Epithelial cell of proximal tubule (primary cell): Measurements from ENCODE around the gene ETV7. TPM values are rescaled to one million over a fixed set of nuclear protein-coding genes. Genes with fewer than 3 reads are reported as not detected.

Experiments used
- DNase-seq: peaks from one replicate; pipeline ENCODE4 v3.0.0-alpha.2; 2011; ENCODE audit warnings: low read depth
- H3K4me3 ChIP-seq: 2 replicates; pipeline ENCODE4 v1.5.1; 2011; ENCODE audit warnings: low read depth, mild to moderate bottlenecking, low read length
- total RNA-seq: library from RNA; depleted of rRNA; stranded (reverse); fragments of >200 nt; gene quantifications from 2 replicates; pipeline ENCODE4 v1.2.3, GENCODE V29; 2015
- TF ChIP-seq, protein P1 (sequence below): conservative IDR thresholded peaks from 2 replicates; pipeline ENCODE4 v1.5.1; 2012; ENCODE audit warnings: low read depth, mild to moderate bottlenecking, low read length

Gene ETV7
- 0.87 and 3.2 TPM in 2 replicates for total RNA-seq

DNA sequence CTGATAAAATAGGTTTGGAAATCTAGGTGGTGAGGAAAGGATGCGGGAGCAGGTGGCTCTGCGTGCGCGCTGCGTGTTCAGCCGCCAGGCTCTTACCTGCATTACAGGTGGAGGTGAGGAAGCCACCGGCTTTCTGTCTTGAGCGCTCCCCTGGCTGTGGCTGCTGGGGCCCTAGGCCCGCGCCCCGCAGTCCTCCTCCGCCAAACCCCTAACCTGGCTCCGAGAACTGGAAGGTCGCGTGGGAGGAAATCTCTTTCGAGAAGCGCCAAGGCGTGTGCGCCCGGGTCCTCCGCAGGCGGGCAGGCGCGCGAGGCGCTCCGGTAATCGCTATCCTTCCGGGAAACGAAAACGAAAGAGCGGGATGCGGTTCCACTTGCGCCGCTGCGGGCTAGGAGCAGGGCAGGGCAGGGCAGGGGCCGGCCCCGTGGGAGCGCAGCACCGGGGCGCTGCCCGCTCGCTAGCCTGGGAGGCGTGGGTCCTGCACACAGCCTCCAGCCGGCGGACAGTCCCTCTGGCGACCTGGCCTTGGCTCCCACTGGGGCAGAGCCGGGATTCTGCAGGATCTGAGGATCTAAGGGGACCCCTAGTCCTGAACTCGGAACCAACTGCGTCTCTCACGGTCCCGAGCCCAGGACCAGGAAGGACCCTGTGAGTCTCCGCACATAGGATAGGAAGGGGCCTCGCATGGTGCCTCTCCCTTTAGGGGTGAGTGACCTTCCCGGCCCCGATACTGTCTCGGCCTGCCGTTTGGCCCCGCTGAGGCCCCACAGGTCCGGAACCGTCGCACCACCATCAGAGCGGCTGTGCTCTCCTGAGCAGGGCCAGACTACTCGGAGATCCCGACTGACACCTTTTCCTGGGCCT lies at the start of gene ETV7:
TSS of gene ETV7 (minus strand) at position 230 of the 864 bp plus-strand sequence. CDS start at position 102, 128 bp downstream.
- no peak for DNase-seq
- H3K4me3 ChIP-seq = peak within 1 kb of the TSS; percentile 80
- TF ChIP-seq, protein P1, sequence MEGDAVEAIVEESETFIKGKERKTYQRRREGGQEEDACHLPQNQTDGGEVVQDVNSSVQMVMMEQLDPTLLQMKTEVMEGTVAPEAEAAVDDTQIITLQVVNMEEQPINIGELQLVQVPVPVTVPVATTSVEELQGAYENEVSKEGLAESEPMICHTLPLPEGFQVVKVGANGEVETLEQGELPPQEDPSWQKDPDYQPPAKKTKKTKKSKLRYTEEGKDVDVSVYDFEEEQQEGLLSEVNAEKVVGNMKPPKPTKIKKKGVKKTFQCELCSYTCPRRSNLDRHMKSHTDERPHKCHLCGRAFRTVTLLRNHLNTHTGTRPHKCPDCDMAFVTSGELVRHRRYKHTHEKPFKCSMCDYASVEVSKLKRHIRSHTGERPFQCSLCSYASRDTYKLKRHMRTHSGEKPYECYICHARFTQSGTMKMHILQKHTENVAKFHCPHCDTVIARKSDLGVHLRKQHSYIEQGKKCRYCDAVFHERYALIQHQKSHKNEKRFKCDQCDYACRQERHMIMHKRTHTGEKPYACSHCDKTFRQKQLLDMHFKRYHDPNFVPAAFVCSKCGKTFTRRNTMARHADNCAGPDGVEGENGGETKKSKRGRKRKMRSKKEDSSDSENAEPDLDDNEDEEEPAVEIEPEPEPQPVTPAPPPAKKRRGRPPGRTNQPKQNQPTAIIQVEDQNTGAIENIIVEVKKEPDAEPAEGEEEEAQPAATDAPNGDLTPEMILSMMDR = no peak

DNA sequence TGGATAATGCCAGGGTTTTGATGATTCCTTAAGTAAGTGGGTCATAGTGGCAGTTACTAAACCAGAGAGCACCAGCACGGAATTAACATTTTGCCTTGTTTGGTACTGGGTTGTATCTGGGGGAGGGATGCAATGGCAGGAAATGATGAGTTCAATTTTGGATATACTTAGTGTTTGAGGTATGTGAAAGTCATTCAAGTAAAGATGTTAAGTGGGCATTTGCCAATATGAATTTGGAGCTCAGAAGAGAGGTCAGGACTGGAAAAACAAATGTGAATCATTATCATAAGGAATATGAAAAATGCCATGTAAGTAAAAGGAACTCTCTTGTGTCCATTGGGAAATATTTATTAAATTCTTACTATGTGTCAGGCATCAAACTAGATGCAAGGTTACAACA lies 49.0 kb upstream of the ETV7 start:
- no peak for DNase-seq
- no peak overlapping the region for H3K4me3 ChIP-seq
- TF ChIP-seq, protein P1 = no peak

DNA sequence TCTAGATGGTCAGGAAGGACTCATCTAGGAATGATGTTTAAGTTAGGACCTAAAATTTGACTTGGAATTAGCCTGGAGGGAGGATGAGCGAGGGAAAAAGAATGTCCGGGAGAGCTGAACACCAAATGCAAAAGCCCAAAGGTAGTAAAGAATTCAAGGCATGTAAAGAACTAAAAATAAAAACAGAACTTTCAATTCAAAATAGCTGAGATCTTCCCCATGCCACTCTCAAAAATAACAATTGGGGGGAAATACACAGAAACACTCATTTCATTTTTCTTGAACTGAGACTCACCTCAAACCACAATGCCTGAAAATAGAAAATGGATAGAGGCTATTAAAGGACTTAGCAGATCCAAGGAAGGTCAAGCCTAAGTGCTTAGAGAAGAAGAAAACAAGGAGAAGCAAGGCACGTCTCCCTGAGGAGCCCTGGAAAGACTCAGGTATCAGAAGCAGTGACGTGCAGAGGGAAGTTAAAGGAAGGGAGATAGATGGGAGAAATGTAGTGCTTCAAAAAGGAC lies 44.7 kb upstream of the ETV7 start:
- TF ChIP-seq, protein P1 = no peak
- DNase-seq = no peak
- H3K4me3 ChIP-seq = no peak overlapping the region

DNA sequence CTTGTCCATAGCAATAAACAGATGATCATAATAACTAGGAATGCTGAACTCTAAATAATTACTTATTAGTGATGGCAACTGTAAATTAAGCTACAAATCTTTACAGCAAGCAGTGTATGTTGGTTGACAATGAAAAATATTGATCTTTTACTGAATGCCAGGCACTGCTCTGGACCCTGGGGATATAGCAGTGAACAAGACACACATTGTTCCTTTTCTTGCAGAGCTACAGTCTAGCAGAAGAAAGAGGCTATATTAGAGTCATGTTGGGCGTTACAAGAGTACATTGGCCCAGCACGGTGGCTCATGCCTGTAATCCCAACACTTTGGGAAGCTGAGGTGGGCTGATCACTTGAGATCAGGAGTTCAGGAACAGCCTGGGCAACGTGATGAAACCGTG lies 43.7 kb upstream of the ETV7 start:
- no peak overlapping the region for H3K4me3 ChIP-seq
- no peak for DNase-seq
- TF ChIP-seq, protein P1 = no peak

DNA sequence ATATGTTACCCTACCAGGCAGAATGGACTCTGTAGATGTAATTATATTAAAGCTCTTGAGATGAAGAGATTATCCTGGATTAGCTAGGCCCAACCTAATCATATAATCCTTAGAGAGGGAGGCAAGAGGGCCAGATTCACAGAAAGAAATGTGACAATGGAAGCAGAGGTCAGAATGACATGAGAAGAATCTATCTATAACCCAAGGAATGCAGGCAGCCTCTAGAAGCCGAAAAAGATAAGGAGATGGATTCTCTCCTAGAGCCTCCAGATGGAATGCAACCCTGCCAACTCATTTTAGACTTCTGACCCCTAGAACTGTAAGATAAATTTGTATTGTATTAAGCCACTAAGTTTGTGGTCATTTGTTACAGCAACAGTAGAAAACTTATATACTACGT lies 42.9 kb upstream of the ETV7 start:
- TF ChIP-seq, protein P1 = no peak
- no peak overlapping the region for H3K4me3 ChIP-seq
- DNase-seq = no peak

DNA sequence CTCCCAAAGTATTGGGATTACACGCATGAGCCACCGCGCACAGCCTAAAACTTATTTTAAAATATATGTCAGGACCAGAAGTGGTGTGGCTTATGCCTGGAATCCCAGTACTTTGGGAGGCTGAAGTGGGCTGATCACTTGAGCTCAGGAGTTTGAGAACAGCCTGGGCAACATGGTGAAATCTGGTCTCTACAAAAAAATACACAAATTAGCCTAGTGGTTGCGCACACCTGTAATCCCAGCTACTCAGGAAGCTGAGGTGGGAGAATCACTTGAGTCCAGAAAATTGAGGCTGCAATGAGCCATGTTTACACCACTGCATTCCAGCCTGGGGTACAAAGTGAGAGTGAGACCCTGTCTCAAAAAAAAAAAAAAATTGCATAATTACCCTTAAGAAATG lies 41.4 kb upstream of the ETV7 start:
- H3K4me3 ChIP-seq = no peak overlapping the region
- TF ChIP-seq, protein P1 = peak; percentile 41
- DNase-seq = no peak
